ENCODE results near the gene VSTM4. TPM values are rescaled to one million over a fixed set of nuclear protein-coding genes. Genes with fewer than 3 reads are reported as not detected.

Gene VSTM4
- total RNA-seq, 1 experiment from 2014 or later = 0.13 TPM

DNA sequence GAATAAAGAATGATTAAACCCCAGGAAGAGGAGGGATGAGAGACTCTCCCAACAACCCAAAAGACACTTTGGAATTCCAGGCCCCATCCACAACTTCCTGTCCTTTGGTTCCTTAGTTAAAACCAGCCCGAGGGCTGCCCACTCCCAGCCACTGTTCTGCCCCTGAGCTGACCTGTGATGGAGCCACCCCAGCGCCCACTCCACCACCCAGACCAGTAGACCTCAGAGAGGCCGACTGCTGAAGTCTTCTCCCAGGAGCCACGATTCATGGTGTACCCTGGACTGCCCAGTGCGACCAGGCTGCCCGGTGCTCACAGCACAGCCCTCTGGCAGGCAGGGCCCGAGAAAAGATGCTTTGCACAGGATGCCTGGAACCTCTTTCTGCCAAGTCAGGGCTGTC is 6.7 kb downstream of the VSTM4 start:
- ChIA-PET CTCF (no interaction called here), POLR2A (interaction anchor here (0.6 kb wide), 1 partner anchor 34 kb away, joined by 6 read pairs; no protein-coding TSS in a partner anchor)
- no TSS peak for BruUV-seq (replicated peaks)
- no peaks in the 10 kb centered on the region for H3K4me1 ChIP-seq (ENCODE audit: control insufficient read depth, insufficient read depth, low read length)
- no peaks in the 10 kb centered on the region for H3K9me3 ChIP-seq (ENCODE audit: control insufficient read depth, insufficient read depth, low read depth, low read length)
- H3K27ac ChIP-seq (ENCODE audit: low read length) = no peak overlapping the region
- ATAC-seq (no peak), DNase-seq (ENCODE audit: low read depth, low spot score) (no peak)
- H3K4me3 ChIP-seq (ENCODE audit: low read depth in 2 of 2, low read length in 2 of 2) = no peak overlapping the region
- TF ChIP-seq, protein P1, sequence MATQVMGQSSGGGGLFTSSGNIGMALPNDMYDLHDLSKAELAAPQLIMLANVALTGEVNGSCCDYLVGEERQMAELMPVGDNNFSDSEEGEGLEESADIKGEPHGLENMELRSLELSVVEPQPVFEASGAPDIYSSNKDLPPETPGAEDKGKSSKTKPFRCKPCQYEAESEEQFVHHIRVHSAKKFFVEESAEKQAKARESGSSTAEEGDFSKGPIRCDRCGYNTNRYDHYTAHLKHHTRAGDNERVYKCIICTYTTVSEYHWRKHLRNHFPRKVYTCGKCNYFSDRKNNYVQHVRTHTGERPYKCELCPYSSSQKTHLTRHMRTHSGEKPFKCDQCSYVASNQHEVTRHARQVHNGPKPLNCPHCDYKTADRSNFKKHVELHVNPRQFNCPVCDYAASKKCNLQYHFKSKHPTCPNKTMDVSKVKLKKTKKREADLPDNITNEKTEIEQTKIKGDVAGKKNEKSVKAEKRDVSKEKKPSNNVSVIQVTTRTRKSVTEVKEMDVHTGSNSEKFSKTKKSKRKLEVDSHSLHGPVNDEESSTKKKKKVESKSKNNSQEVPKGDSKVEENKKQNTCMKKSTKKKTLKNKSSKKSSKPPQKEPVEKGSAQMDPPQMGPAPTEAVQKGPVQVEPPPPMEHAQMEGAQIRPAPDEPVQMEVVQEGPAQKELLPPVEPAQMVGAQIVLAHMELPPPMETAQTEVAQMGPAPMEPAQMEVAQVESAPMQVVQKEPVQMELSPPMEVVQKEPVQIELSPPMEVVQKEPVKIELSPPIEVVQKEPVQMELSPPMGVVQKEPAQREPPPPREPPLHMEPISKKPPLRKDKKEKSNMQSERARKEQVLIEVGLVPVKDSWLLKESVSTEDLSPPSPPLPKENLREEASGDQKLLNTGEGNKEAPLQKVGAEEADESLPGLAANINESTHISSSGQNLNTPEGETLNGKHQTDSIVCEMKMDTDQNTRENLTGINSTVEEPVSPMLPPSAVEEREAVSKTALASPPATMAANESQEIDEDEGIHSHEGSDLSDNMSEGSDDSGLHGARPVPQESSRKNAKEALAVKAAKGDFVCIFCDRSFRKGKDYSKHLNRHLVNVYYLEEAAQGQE (IDR thresholded peaks at IDR 0.05; ENCODE audit: insufficient read depth in 1 of 2, low read depth in 2 of 2, low read length in 1 of 2) = no peak
- TF ChIP-seq SIN3A (IDR thresholded peaks at IDR 0.05; ENCODE audit: borderline replicate concordance, insufficient read depth, low read depth, low read length) (no peak), POLR2AphosphoS5 (IDR thresholded peaks at IDR 0.05; ENCODE audit: low read depth, low read length) (no peak), TCF7L2 (IDR thresholded peaks at IDR 0.05; ENCODE audit: low read depth, low read length) (no peak)
- TF ChIP-seq, protein P2, sequence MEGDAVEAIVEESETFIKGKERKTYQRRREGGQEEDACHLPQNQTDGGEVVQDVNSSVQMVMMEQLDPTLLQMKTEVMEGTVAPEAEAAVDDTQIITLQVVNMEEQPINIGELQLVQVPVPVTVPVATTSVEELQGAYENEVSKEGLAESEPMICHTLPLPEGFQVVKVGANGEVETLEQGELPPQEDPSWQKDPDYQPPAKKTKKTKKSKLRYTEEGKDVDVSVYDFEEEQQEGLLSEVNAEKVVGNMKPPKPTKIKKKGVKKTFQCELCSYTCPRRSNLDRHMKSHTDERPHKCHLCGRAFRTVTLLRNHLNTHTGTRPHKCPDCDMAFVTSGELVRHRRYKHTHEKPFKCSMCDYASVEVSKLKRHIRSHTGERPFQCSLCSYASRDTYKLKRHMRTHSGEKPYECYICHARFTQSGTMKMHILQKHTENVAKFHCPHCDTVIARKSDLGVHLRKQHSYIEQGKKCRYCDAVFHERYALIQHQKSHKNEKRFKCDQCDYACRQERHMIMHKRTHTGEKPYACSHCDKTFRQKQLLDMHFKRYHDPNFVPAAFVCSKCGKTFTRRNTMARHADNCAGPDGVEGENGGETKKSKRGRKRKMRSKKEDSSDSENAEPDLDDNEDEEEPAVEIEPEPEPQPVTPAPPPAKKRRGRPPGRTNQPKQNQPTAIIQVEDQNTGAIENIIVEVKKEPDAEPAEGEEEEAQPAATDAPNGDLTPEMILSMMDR (IDR thresholded peaks at IDR 0.05) = no peak
- peaks cover 5% of the 10 kb centered on the region; the same call in 1 of the 2 replicates for H3K27me3 ChIP-seq (ENCODE audit: control insufficient read depth, insufficient read depth, low read length)
- intact Hi-C loops (cut with micrococcal nuclease; ENCODE audit: unreplicated experiment) (no loop called here), in situ Hi-C loops (cut with HindIII; ENCODE audit: low pct_unique_long_range_greater_than_20kb, low sequenced_read_pairs) (no loop called here)
- H3K36me3 ChIP-seq (ENCODE audit: control insufficient read depth, insufficient read depth, low read length) = no peaks in the 10 kb centered on the region

DNA sequence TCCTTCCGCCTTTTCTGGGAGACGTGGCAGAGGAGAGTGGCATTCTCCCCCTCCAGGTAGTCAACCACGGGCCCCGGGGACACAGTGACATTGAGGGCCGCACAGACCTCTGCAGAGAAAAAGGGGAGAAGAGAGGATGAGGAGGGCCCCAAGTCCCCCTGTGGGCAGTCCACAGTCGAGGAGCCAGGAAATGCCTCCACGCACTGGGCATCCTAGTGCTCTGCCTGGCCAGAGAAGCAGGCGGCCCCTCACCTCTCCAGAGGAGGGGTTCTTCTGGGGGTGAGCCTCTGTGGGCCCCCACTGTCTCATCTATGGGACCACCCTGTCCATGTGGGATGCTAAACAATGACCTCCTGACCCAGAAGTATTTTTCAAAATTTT is 7.4 kb downstream of the VSTM4 start:
- BruUV-seq (replicated peaks) = no TSS peak
- Histone ChIP-seq H3K36me3 (ENCODE audit: control insufficient read depth, insufficient read depth, low read length) (no peaks in the 10 kb centered on the region), H3K9me3 (ENCODE audit: control insufficient read depth, insufficient read depth, low read depth, low read length) (no peaks in the 10 kb centered on the region), H3K27ac (ENCODE audit: low read length) (no peak overlapping the region), H3K27me3 (ENCODE audit: control insufficient read depth, insufficient read depth, low read length) (peaks cover under 1% of the 10 kb centered on the region; the same call in 1 of the 2 replicates), H3K4me1 (ENCODE audit: control insufficient read depth, insufficient read depth, low read length) (no peaks in the 10 kb centered on the region), H3K4me3 (ENCODE audit: low read depth in 2 of 2, low read length in 2 of 2) (no peak overlapping the region)
- ChIA-PET CTCF (no interaction called here), POLR2A (no interaction called here)
- in situ Hi-C loops (cut with HindIII; ENCODE audit: low pct_unique_long_range_greater_than_20kb, low sequenced_read_pairs) = no loop called here
- DNase-seq (ENCODE audit: low read depth, low spot score) (no peak), ATAC-seq (no peak)
- intact Hi-C loops (cut with micrococcal nuclease; ENCODE audit: unreplicated experiment) = no loop called here
- TF ChIP-seq POLR2AphosphoS5 (IDR thresholded peaks at IDR 0.05; ENCODE audit: low read depth, low read length) = no peak
- no peak for TF ChIP-seq SIN3A (IDR thresholded peaks at IDR 0.05; ENCODE audit: borderline replicate concordance, insufficient read depth, low read depth, low read length)
- TF ChIP-seq TCF7L2 (IDR thresholded peaks at IDR 0.05; ENCODE audit: low read depth, low read length) = no peak
- TF ChIP-seq, protein P2 (IDR thresholded peaks at IDR 0.05) = no peak
- TF ChIP-seq, protein P1 (IDR thresholded peaks at IDR 0.05; ENCODE audit: insufficient read depth in 1 of 2, low read depth in 2 of 2, low read length in 1 of 2) = no peak
